Naive B cell (primary cell): ENCODE results near the gene OPA3. TPM values are rescaled to one million over a fixed set of nuclear protein-coding genes. Genes with fewer than 3 reads are reported as not detected.

Experiments used
- ATAC-seq, 2 donors: fragments of 150-1000 bp; cut with Tn5 transposase; 2 replicates each; pipeline ENCODE4 v1.10.0; 2021; ENCODE audit warnings: low read depth in 2 of 2, mild to moderate bottlenecking in 2 of 2, moderate library complexity in 2 of 2
- DNase-seq: peaks from one replicate; pipeline ENCODE4 v3.0.0; 2022
- H3K27ac Mint-ChIP-seq, 6 donors: one replicate each; pipeline ENCODE4 v1.8.0; 2020 to 2022; ENCODE audit warnings: mild to moderate bottlenecking in 6 of 6, mixed read lengths in 6 of 6, moderate library complexity in 5 of 6, inconsistent platforms in 2 of 6
- H3K27me3 Mint-ChIP-seq, 3 donors: one replicate each; pipeline ENCODE4 v1.8.0; 2021 to 2022; ENCODE audit warnings: mixed read lengths in 3 of 3, mild to moderate bottlenecking in 1 of 3
- H3K36me3 Mint-ChIP-seq, 2 donors: one replicate each; pipeline ENCODE4 v1.8.0; 2020 to 2022; ENCODE audit warnings: mixed read lengths in 2 of 2, inconsistent platforms in 1 of 2, mild to moderate bottlenecking in 1 of 2
- H3K4me1 Mint-ChIP-seq, 3 donors: one replicate each; pipeline ENCODE4 v1.8.0; 2020 to 2022; ENCODE audit warnings: mixed read lengths in 3 of 3, inconsistent platforms in 1 of 3, mild to moderate bottlenecking in 1 of 3, moderate library complexity in 1 of 3
- H3K4me3 Mint-ChIP-seq, 8 donors: one replicate each; pipeline ENCODE4 v1.8.0; 2020 to 2022; ENCODE audit warnings: mild to moderate bottlenecking in 8 of 8, mixed read lengths in 8 of 8, moderate library complexity in 8 of 8, inconsistent platforms in 2 of 8
- H3K9me3 Mint-ChIP-seq, 7 donors: one replicate each; pipeline ENCODE4 v1.8.0; 2020 to 2022; ENCODE audit warnings: mixed read lengths in 7 of 7, mild to moderate bottlenecking in 5 of 7, inconsistent platforms in 2 of 7, moderate library complexity in 1 of 7
- polyA plus RNA-seq, 6 donors: library from polyadenylated mRNA; unstranded; fragments of 300-500 nt; fragmentation: Illumina TruSeq; gene quantifications; one replicate each; pipeline ENCODE4 v1.2.3, GENCODE V29; 2021; ENCODE audit warnings: low read depth in 6 of 6

Gene OPA3
- polyA plus RNA-seq, 6 donors from 2014 or later: 5.0 to 14.4 (median 7.8) TPM; not detected in 1

DNA sequence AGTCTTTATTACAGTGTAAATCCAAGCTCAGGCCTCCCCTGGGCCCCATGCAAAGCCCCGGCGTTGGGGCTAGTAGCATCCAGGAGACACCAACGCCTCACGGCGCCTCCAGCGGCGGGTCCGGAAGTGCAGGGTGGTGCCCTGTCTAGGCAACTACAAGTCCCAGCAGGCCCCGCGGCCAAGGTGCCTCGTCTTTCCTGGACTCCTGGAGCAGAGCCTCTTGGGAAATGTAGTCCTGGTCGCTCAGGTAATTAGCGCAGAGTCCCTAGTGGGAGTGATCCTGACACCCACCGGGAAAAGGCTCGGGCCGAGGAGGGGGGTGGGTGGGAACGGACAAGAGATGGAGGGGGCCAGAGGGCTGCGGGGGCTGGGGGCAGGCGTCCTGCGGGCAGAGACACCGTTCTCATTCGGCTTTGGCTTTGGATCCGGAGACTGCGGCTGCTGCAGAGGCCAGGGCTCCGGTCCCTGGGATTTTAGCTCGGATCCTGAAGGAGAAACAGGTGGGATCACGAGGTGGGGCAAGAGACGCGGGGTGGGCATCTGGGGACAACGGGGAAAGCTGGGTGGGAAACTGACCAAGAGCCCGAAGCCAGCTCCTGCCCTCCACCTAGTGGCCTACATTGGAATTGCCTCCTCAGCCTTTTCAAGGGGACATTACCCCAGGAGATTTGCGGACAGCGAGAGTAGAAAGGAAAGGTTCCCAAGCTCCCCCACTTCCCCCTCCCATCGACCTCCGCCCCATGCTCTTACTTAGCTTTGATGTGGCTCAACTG lies 99.1 kb downstream of the OPA3 start:
- H3K27ac Mint-ChIP-seq: peak overlapping the region in 5 of 6 donors; percentile 38 to 90 (median 73)
- DNase-seq (peak; percentile 96), ATAC-seq (peak; percentile 97 to 98)
- no peaks in the 10 kb centered on the region for H3K36me3 Mint-ChIP-seq
- peak overlapping the region; percentile 85 to 97 (median 94) for H3K4me3 Mint-ChIP-seq
- H3K27me3 Mint-ChIP-seq: peaks cover 0 to 17% (median 8%) of the 10 kb centered on the region in 3 donors
- H3K4me1 Mint-ChIP-seq: peaks cover 0 to 16% (median 11%) of the 10 kb centered on the region in 3 donors
- H3K9me3 Mint-ChIP-seq: no peaks in the 10 kb centered on the region

DNA sequence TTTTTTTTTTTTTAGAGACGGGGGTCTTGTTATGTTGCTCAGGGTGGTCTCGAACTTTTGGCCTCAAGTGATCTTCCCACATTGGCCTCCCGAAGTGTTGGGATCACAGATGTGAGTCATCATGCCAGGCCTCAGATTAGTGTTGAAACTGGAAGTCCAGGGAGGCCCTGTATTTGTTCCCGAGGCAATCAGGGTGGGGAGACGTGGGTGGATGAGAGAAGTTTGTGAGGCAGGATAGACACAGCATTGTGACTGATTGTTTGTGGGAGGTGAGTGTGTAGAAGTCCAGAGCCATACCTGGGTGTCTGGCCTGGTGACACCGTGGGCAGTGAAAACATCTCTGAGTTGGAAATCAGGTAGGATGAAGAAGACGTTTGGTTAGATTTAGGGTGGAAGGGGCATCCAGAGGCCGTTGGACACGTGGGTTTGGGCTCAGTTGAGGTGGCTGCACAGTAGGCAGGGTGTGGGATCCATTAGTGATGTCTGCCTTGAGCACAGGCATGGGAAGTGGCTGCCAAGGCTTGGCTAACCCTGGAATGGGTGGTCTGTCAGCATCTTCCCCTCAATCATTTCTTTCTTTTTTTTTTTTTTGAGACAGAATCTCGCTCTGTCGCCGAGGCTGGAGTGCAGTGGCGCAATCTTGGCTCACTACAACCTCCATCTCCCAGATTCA lies 100.2 kb downstream of the OPA3 start:
- Mint-ChIP-seq H3K4me1 (peaks cover 0 to 16% (median 14%) of the 10 kb centered on the region in 3 donors), H3K27ac (peak overlapping the region in 1 of 6 donors; percentile 37), H3K4me3 (peak overlapping the region in 4 of 8 donors; percentile 47 to 65 (median 61)), H3K36me3 (no peaks in the 10 kb centered on the region), H3K27me3 (peaks cover 0 to 16% (median 8%) of the 10 kb centered on the region in 3 donors), H3K9me3 (no peaks in the 10 kb centered on the region)
- DNase-seq (no peak), ATAC-seq (no peak)

DNA sequence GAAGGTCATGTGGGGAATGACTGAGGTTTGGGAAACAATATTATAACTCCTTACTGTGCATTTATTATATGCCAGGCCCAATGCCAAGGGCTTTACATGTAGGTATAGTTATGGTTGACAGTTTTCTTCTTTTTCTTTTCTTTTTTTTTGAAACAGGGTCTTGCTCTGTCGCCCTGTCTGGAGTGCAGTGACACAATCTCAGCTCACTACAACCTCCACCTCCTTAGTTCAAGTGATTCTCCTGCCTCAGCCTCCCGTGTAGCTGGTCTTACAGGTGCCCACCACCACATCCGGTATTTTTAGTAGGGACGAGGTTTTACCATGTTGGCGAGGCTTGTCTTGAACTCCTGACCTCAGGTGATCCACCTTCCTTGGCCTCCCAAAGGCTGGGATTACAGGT lies 101.6 kb downstream of the OPA3 start:
- Mint-ChIP-seq H3K36me3 (no peaks in the 10 kb centered on the region), H3K27me3 (peaks cover 0 to 4% (median 0%) of the 10 kb centered on the region in 3 donors), H3K9me3 (no peaks in the 10 kb centered on the region), H3K4me3 (no peak overlapping the region), H3K27ac (no peak overlapping the region), H3K4me1 (peaks cover 12 to 27% (median 25%) of the 10 kb centered on the region in 3 donors)
- ATAC-seq (no peak), DNase-seq (no peak)

DNA sequence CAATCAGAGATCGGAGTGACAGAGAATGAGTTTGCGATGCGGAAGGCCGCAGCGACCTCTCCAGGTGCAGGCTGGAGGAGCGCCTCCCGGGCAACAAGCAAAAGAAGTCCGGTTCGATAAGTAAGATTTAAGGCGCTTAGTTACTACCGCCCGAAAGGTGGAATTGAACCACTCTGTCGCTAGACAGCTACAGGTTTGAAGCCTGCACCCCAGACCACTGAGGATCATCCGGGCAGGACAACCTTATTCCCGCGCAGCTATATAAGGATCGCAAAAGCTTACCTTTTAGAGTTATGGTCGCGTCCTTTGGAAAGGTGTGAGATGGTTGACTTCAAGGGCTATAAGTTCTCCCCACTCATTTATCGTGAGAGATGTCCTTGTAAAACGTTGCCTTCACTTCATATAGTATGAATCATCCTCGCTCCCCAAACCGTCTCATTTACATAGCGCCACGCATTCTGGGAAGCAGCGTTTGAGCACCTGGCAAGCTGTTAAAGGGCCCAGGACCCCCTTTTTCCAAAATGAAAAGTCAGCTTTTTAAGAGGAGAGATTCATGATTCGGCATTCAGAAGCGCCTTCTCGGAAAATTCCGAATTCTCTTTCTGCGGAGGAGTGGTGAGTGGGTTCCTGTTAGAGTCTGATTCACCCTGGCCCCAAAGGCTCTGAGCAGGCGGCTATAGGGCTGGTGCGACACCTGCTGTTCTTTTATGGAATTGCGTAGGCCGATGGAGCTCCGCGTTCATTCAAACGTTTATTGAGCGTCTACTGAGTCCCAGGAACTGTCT lies 106.0 kb downstream of the OPA3 start:
- H3K4me1 Mint-ChIP-seq: peaks cover 34 to 45% (median 44%) of the 10 kb centered on the region in 3 donors

DNA sequence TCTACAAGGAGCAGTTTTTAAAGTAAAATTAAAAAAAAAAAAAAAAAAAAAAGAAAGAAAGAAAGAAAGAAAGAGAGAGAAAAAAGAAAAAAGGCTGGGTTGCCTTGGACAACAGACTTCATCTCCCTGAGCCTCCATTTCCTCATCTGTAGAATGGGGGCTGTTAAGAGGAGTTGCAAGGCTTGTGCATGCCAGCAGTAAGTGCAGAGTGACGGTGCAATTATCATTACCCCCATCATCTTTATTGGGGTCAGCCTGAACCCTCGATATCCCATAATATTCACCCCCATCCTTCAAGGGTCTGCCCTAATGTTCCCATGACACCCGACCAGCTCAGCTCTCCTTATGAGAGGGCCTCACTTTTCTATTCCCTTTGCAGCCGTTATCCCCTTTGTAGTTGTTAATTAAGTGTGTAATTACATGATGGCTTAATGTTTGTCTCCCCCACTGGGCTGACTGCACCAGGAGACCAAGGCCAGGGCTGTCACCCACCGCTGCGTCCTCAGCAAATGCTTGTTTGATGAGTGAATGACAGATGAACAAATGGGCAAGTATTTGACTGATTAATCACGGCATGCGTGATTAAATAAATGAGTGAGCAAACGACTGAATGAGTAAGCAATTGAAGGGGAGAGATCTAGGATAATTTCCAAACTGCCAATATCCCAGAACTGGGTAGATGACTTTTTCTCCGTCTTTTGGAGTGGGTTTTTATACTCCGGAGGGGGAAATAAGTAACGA lies 106.7 kb downstream of the OPA3 start:
- peaks cover 0 to 9% of the 10 kb centered on the region in 2 donors for H3K36me3 Mint-ChIP-seq
- no peak for ATAC-seq
- peaks cover 39 to 50% (median 49%) of the 10 kb centered on the region in 3 donors for H3K4me1 Mint-ChIP-seq
- peaks cover 0 to 8% (median 0%) of the 10 kb centered on the region in 7 donors for H3K9me3 Mint-ChIP-seq
- H3K27ac Mint-ChIP-seq: peak overlapping the region; percentile 94 to 100 (median 99)
- peak overlapping the region; percentile 56 to 99 (median 94) for H3K4me3 Mint-ChIP-seq
- DNase-seq: no peak
- H3K27me3 Mint-ChIP-seq: peaks cover 26 to 29% (median 26%) of the 10 kb centered on the region in 3 donors

More for the DNA sequence above, 106.0 kb downstream of the OPA3 start:
- peaks cover 0 to 8% (median 0%) of the 10 kb centered on the region in 7 donors for H3K9me3 Mint-ChIP-seq
- peak overlapping the region; percentile 56 to 99 (median 94) for H3K4me3 Mint-ChIP-seq
- peaks cover 19 to 25% (median 22%) of the 10 kb centered on the region in 3 donors for H3K27me3 Mint-ChIP-seq
- DNase-seq (peak; percentile 89), ATAC-seq (peak; percentile 64 to 66)
- H3K27ac Mint-ChIP-seq: peak overlapping the region; percentile 94 to 100 (median 99)
- H3K36me3 Mint-ChIP-seq: peaks cover 0 to 9% of the 10 kb centered on the region in 2 donors

Other genes starting within 250 kb of the OPA3 start
- not detected for gene KLC3, start 244.1 kb downstream of the OPA3 start, polyA plus RNA-seq
- gene ERCC2, start 214.2 kb downstream of the OPA3 start, polyA plus RNA-seq: 1 to 10 TPM; 4.7 to 8.0 (median 6.7) TPM
- gene PPP1R13L, start 179.7 kb downstream of the OPA3 start, polyA plus RNA-seq: 1 to 10 TPM in 4 of 6 donors, under 1 TPM in 1, not detected in 1; 0.29 to 4.3 (median 2.5) TPM
- 1 to 10 TPM in 5 of 6 donors, under 1 TPM in 1; 0.49 to 8.5 (median 3.0) TPM for gene POLR1G, start 178.2 kb downstream of the OPA3 start, polyA plus RNA-seq
- 10 to 100 TPM; 40.0 to 91.4 (median 46.2) TPM for gene ERCC1, start 160.9 kb downstream of the OPA3 start, polyA plus RNA-seq
- 100 to 1,000 TPM in 1 of 6 donors, 10 to 100 TPM in 5; 26.6 to 110 (median 82.1) TPM for gene FOSB, start 116.8 kb downstream of the OPA3 start, polyA plus RNA-seq
- under 1 TPM in 3 of 6 donors, not detected in 3; 0.28 to 0.58 (median 0.47) TPM for gene RTN2, start 87.8 kb downstream of the OPA3 start, polyA plus RNA-seq
- gene PPM1N, start 86.4 kb downstream of the OPA3 start, polyA plus RNA-seq: 1 to 10 TPM; 1.6 to 3.4 (median 2.4) TPM
- gene VASP, start 77.3 kb downstream of the OPA3 start, polyA plus RNA-seq: 10 to 100 TPM; 51.5 to 87.2 (median 64.3) TPM
- not detected for gene GPR4, start 17.4 kb upstream of the OPA3 start, polyA plus RNA-seq
- 10 to 100 TPM in 3 of 6 donors, 1 to 10 TPM in 3; 4.3 to 14.1 (median 10.3) TPM for gene EML2, start 54.6 kb upstream of the OPA3 start, polyA plus RNA-seq
- gene GIPR, start 83.4 kb upstream of the OPA3 start, polyA plus RNA-seq: not detected
- 1,000 to 10,000 TPM in 2 of 6 donors, 100 to 1,000 TPM in 4; 808 to 1,139 (median 906) TPM for gene SNRPD2, start 107.2 kb upstream of the OPA3 start, polyA plus RNA-seq
- 1 to 10 TPM in 5 of 6 donors, under 1 TPM in 1; 0.70 to 6.8 (median 1.7) TPM for gene QPCTL, start 107.9 kb upstream of the OPA3 start, polyA plus RNA-seq
- gene FBXO46, start 146.1 kb upstream of the OPA3 start, polyA plus RNA-seq: 10 to 100 TPM in 5 of 6 donors, 1 to 10 TPM in 1; 9.4 to 23.0 (median 13.9) TPM
- not detected for gene MEIOSIN, start 148.6 kb upstream of the OPA3 start, polyA plus RNA-seq
- gene SIX5, start 184.4 kb upstream of the OPA3 start, polyA plus RNA-seq: under 1 TPM in 1 of 6 donors, not detected in 5; 0.18 TPM
- 1 to 10 TPM in 3 of 6 donors, under 1 TPM in 2, not detected in 1; 0.31 to 2.7 (median 1.1) TPM for gene DMPK, start 197.7 kb upstream of the OPA3 start, polyA plus RNA-seq
- gene DMWD, start 208.0 kb upstream of the OPA3 start, polyA plus RNA-seq: 10 to 100 TPM; 13.4 to 28.1 (median 22.1) TPM
- not detected for gene RSPH6A, start 230.5 kb upstream of the OPA3 start, polyA plus RNA-seq